SK-N-SH (cell line): ENCODE measurements around the gene COL8A2. TPM values are rescaled to one million over a fixed set of nuclear protein-coding genes. Genes with fewer than 3 reads are reported as not detected.

ENCODE experiments used
- CTCF ChIA-PET: fragments of 300-600, 350-600 bp; formaldehyde crosslinking; extraction: SDS; loops from one replicate; lab custom pipeline; 2021; lab: Yijun Ruan, JAX
- POLR2A ChIA-PET: fragments of 350-600 bp; sonication (Branson Sonifier 250); formaldehyde crosslinking; extraction: SDS; loops from one replicate; lab custom pipeline; 2020; ENCODE audit warnings: antibody characterized with exemption, inconsistent platforms; lab: Yijun Ruan, JAX
- DNase-seq: peaks from one replicate; pipeline ENCODE4 v3.0.0; 2012
- H2AFZ ChIP-seq: fragments of 200-600 bp; sonication (generic); 2 replicates; pipeline ENCODE4 v1.8.1; 2016; ENCODE audit warnings: antibody characterized with exemption, mild to moderate bottlenecking, low read depth
- H3F3A ChIP-seq: fragments of 200-600 bp; sonication (generic); replicated peaks from 2 replicates; pipeline ENCODE3; 2016; ENCODE audit warnings: antibody characterized with exemption, mild to moderate bottlenecking; ENCODE audit not compliant: insufficient read depth
- H3K27ac ChIP-seq, 2 experiments: fragments of 200-500 bp in 1 of 2; fragments of 200-600 bp in 1 of 2; sonication (Bioruptor generic) in 1 of 2; sonication (generic), shearing (Covaris generic) in 1 of 2; 2 replicates each; pipeline versions ENCODE4 v1.5.1 to v1.6.1; 2014 to 2016; ENCODE audit warnings: low read depth in 2 of 2, inconsistent platforms in 1 of 2, low read length in 1 of 2, mild to moderate bottlenecking in 1 of 2, mixed read lengths in 1 of 2
- H3K27me3 ChIP-seq: fragments of 200-600 bp; sonication (generic), shearing (Covaris generic); 2 replicates; pipeline ENCODE4 v1.6.1; 2016; ENCODE audit warnings: mixed run types; ENCODE audit not compliant: insufficient read depth
- H3K36me3 ChIP-seq, 2 experiments: fragments of 200-500 bp in 1 of 2; fragments of 200-600 bp in 1 of 2; sonication (Bioruptor generic) in 1 of 2; sonication (generic) in 1 of 2; replicated peaks in 1 of 2; 2 replicates each; pipeline versions ENCODE3 to v1.5.1; 2014 to 2016; ENCODE audit warnings: low read length in 1 of 2, mild to moderate bottlenecking in 1 of 2; ENCODE audit not compliant: insufficient read depth in 2 of 2, control insufficient read depth in 1 of 2
- H3K4me1 ChIP-seq, 2 experiments: fragments of 200-500 bp in 1 of 2; fragments of 200-600 bp in 1 of 2; sonication (Bioruptor generic) in 1 of 2; sonication (generic), shearing (Covaris generic) in 1 of 2; 2 replicates each; pipeline versions ENCODE4 v1.5.1 to v1.6.1; 2014 to 2016; ENCODE audit warnings: low read depth in 1 of 2, low read length in 1 of 2, mixed run types in 1 of 2; ENCODE audit not compliant: insufficient read depth in 2 of 2, control insufficient read depth in 1 of 2
- H3K4me2 ChIP-seq: fragments of 200-600 bp; sonication (generic), shearing (Covaris generic); 2 replicates; pipeline ENCODE4 v1.6.1; 2017; ENCODE audit warnings: mixed run types
- H3K4me3 ChIP-seq, 2 experiments: fragments of 200-500 bp in 1 of 2; fragments of 200-600 bp in 1 of 2; sonication (Bioruptor generic) in 1 of 2; sonication (generic), shearing (Covaris generic) in 1 of 2; 2 replicates each; pipeline versions ENCODE4 v1.5.1 to v1.8.1; 2014 to 2016; ENCODE audit warnings: low read depth in 2 of 2, inconsistent platforms in 1 of 2, low read length in 1 of 2, mild to moderate bottlenecking in 1 of 2, mixed read lengths in 1 of 2, moderate library complexity in 1 of 2
- H3K79me2 ChIP-seq: fragments of 200-600 bp; sonication (generic); 2 replicates; pipeline ENCODE4 v1.8.1; 2017; ENCODE audit warnings: mild to moderate bottlenecking; ENCODE audit not compliant: insufficient read depth
- H3K9ac ChIP-seq: fragments of 200-600 bp; sonication (generic); 2 replicates; pipeline ENCODE4 v1.6.1; 2017; ENCODE audit warnings: mixed run types
- H3K9me2 ChIP-seq: fragments of 200-600 bp; sonication (generic); 2 replicates; pipeline ENCODE4 v1.6.1; 2017; ENCODE audit warnings: mixed run types
- H3K9me3 ChIP-seq: fragments of 200-600 bp; sonication (generic); 2 replicates; pipeline ENCODE4 v1.6.1; 2017; ENCODE audit warnings: mixed run types, mild to moderate bottlenecking, moderate library complexity
- H4K20me1 ChIP-seq: fragments of 200-600 bp; sonication (generic); 2 replicates; pipeline ENCODE4 v1.6.1; 2017; ENCODE audit warnings: mild to moderate bottlenecking, mixed run types; ENCODE audit not compliant: insufficient read depth
- CHD2 ChIP-seq: fragments of 150-350 bp; IDR thresholded peaks from 2 replicates; pipeline ENCODE4 v1.6.1; 2018; ENCODE audit warnings: low read length; ENCODE audit not compliant: partially characterized antibody
- CTCF ChIP-seq: fragments of 200-600 bp; sonication (generic); IDR thresholded peaks from 2 replicates; pipeline ENCODE4 v1.6.1; 2017; ENCODE audit warnings: antibody characterized with exemption, mild to moderate bottlenecking, moderate library complexity
- EP300 ChIP-seq, 2 experiments: IDR thresholded peaks; 2 replicates each; pipeline versions ENCODE4 v1.4.0 to v1.6.1; 2012; ENCODE audit warnings: borderline replicate concordance in 1 of 2, low read depth in 1 of 2, low read length in 1 of 2
- FOXJ3 ChIP-seq: sonication (generic); formaldehyde crosslinking; IDR thresholded peaks from 2 replicates; pipeline ENCODE4 v1.5.1; 2020; ENCODE audit warnings: mild to moderate bottlenecking, missing genetic modification reagents
- IRF3 ChIP-seq: fragments of 150-350 bp; IDR thresholded peaks from 2 replicates; pipeline ENCODE4 v1.6.1; 2016; ENCODE audit warnings: mild to moderate bottlenecking, low read depth, low read length
- MEF2A ChIP-seq: IDR thresholded peaks from 2 replicates; pipeline ENCODE4 v1.4.0; 2012; ENCODE audit warnings: low read depth, borderline replicate concordance
- MXI1 ChIP-seq: IDR thresholded peaks from 2 replicates; pipeline ENCODE4 v1.6.1; 2012; ENCODE audit warnings: mild to moderate bottlenecking, low read depth, low read length, improper control_type of control experiment
- NFIC ChIP-seq: IDR thresholded peaks from 2 replicates; pipeline ENCODE4 v1.4.0; 2012; ENCODE audit warnings: borderline replicate concordance
- NRF1 ChIP-seq: IDR thresholded peaks from 2 replicates; pipeline ENCODE4 v1.6.1; 2012; ENCODE audit warnings: low read depth, mild to moderate bottlenecking, low read length
- POLR2AphosphoS5 ChIP-seq: IDR thresholded peaks from 2 replicates; pipeline ENCODE4 v1.6.1; 2012; ENCODE audit warnings: low read depth, low read length
- RAD21 ChIP-seq: IDR thresholded peaks from 2 replicates; pipeline ENCODE4 v1.6.1; 2012; ENCODE audit warnings: mild to moderate bottlenecking, low read length
- RCOR1 ChIP-seq: fragments of 150-350 bp; IDR thresholded peaks from 2 replicates; pipeline ENCODE4 v1.6.1; 2017; ENCODE audit warnings: antibody characterized with exemption, low read length
- REST ChIP-seq: IDR thresholded peaks from 2 replicates; pipeline ENCODE4 v1.6.1; 2012; ENCODE audit warnings: mild to moderate bottlenecking, low read depth, low read length, moderate library complexity
- SIN3A ChIP-seq: IDR thresholded peaks from 2 replicates; pipeline ENCODE4 v1.6.1; 2012; ENCODE audit warnings: low read depth, mild to moderate bottlenecking, low read length, moderate library complexity, borderline replicate concordance
- SMC3 ChIP-seq: IDR thresholded peaks from 2 replicates; pipeline ENCODE4 v1.6.1; 2012; ENCODE audit warnings: low read depth, low read length, improper control_type of control experiment
- USF1 ChIP-seq: IDR thresholded peaks from 2 replicates; pipeline ENCODE4 v1.4.0; 2012; ENCODE audit warnings: low read depth, borderline replicate concordance
- YY1 ChIP-seq: IDR thresholded peaks from 2 replicates; pipeline ENCODE4 v1.4.0; 2012; ENCODE audit warnings: low read depth, mild to moderate bottlenecking
- WGBS: methylation state at CpG from one replicate; pipeline ENCODE4 v1.1.6; 2017; ENCODE audit warnings: low lambda C conversion rate; 5-methylcytosine and 5-hydroxymethylcytosine counted together
- polyA plus RNA-seq, 3 experiments: library from polyadenylated mRNA; depleted of rRNA; stranded (reverse); fragments of >200 nt; gene quantifications; 2 replicates each; pipeline ENCODE4 v1.2.3, GENCODE V29; 2012

Gene COL8A2
- polyA plus RNA-seq, 1 of the 3 experiments (the other 2 are of a cell fraction), result 3.1 TPM

GRCh38 chr1:36160388-36160948, 35.4 kb upstream of the COL8A2 start:
- TF ChIP-seq SIN3A, result no peak
- TF ChIP-seq YY1, result no peak
- no peak for TF ChIP-seq RAD21
- no peak for TF ChIP-seq FOXJ3 (CRISPR knock-in tag)
- no peaks in the 10 kb centered on the region for H3K27me3 ChIP-seq
- H3K9me3 ChIP-seq, result no peaks in the 10 kb centered on the region
- H3K9ac ChIP-seq, result peak overlapping the region; percentile 80
- peak overlapping the region; percentile 98 for H3K4me2 ChIP-seq
- H3K9me2 ChIP-seq, result no peaks in the 10 kb centered on the region
- peaks cover 98% of the 10 kb centered on the region for H3K79me2 ChIP-seq
- ChIA-PET POLR2A (interaction anchor here (0.9 to 2.3 kb wide), 6 partner anchors 9 to 25 kb away, joined by 3 to 7 read pairs (median 5); partner anchors contain the start of gene TRAPPC3), CTCF (interaction anchor here (0.9 to 4.8 kb wide), 12 partner anchors 9 to 148 kb away, joined by 3 to 49 read pairs (median 5); partner anchors contain the start of gene TRAPPC3)
- peak overlapping the region; percentile 81 to 83 for H3K27ac ChIP-seq
- DNase-seq, result no peak
- H4K20me1 ChIP-seq, result peaks cover 85% of the 10 kb centered on the region
- peaks cover 8 to 24% of the 10 kb centered on the region in 2 experiments for H3K36me3 ChIP-seq
- H3F3A ChIP-seq, result peaks cover 10% of the 10 kb centered on the region
- H2AFZ ChIP-seq, result no peak overlapping the region
- WGBS, result 72% methylated on average over 3 of the region's 4 CpGs
- peaks cover 31 to 44% of the 10 kb centered on the region in 2 experiments for H3K4me1 ChIP-seq
- H3K4me3 ChIP-seq, result peak overlapping the region; percentile 47 to 72

GRCh38 chr1:36159614-36160387, 34.8 kb upstream of the COL8A2 start:
- Histone ChIP-seq H3K9me2 (no peaks in the 10 kb centered on the region), H3K4me2 (peak overlapping the region; percentile 98), H3K27ac (peak overlapping the region; percentile 81 to 83; a peak in 3 of 4 replicates), H3K27me3 (no peaks in the 10 kb centered on the region), H3K36me3 (peaks cover 8 to 24% of the 10 kb centered on the region in 2 experiments), H3K9ac (peak overlapping the region; percentile 80; the same call in 1 of the 2 replicates), H2AFZ (no peak overlapping the region), H3K9me3 (no peaks in the 10 kb centered on the region), H3K4me3 (no peak overlapping the region), H3K4me1 (peaks cover 36 to 48% of the 10 kb centered on the region in 2 experiments), H3K79me2 (peaks cover 98% of the 10 kb centered on the region), H4K20me1 (peaks cover 78% of the 10 kb centered on the region), H3F3A (peaks cover 10% of the 10 kb centered on the region)
- no peak for DNase-seq
- POLR2A ChIA-PET, result interaction anchor here (1.6 to 2.3 kb wide), 2 partner anchors 10 to 23 kb away, joined by 5 read pairs; partner anchors contain the start of gene TRAPPC3
- WGBS, result 91% methylated on average over 9 of the region's 10 CpGs
- CTCF ChIA-PET, result interaction anchor here (0.6 to 4.8 kb wide), 8 partner anchors 9 to 260 kb away, joined by 3 to 49 read pairs (median 4); partner anchors contain the start of genes THRAP3 and TRAPPC3
- TF ChIP-seq IRF3 (no peak), CHD2 (no peak), NFIC (no peak), POLR2AphosphoS5 (no peak), REST (no peak), USF1 (no peak), CTCF (no peak), MEF2A (no peak), EP300 (IDR thresholded peaks at IDR 0.05; ENCODE audit: borderline replicate concordance in 1 of 2, low read depth in 1 of 2, low read length in 1 of 2) (no peak), NRF1 (no peak), MXI1 (no peak), RCOR1 (no peak), SMC3 (no peak)
